Naive B cell (primary cell): ENCODE data around the gene PLPP1. TPM values are rescaled to one million over a fixed set of nuclear protein-coding genes. Genes with fewer than 3 reads are reported as not detected.

Experiments
- ATAC-seq, 2 donors: fragments of 150-1000 bp; cut with Tn5 transposase; 2 replicates each; pipeline ENCODE4 v1.10.0; 2021; ENCODE audit warnings: low read depth in 2 of 2, mild to moderate bottlenecking in 2 of 2, moderate library complexity in 2 of 2
- DNase-seq: peaks from one replicate; pipeline ENCODE4 v3.0.0; 2022
- H3K27ac Mint-ChIP-seq, 6 donors: one replicate each; pipeline ENCODE4 v1.8.0; 2020 to 2022; ENCODE audit warnings: mild to moderate bottlenecking in 6 of 6, mixed read lengths in 6 of 6, moderate library complexity in 5 of 6, inconsistent platforms in 2 of 6
- H3K27me3 Mint-ChIP-seq, 3 donors: one replicate each; pipeline ENCODE4 v1.8.0; 2021 to 2022; ENCODE audit warnings: mixed read lengths in 3 of 3, mild to moderate bottlenecking in 1 of 3
- H3K36me3 Mint-ChIP-seq, 2 donors: one replicate each; pipeline ENCODE4 v1.8.0; 2020 to 2022; ENCODE audit warnings: mixed read lengths in 2 of 2, inconsistent platforms in 1 of 2, mild to moderate bottlenecking in 1 of 2
- H3K4me1 Mint-ChIP-seq, 3 donors: one replicate each; pipeline ENCODE4 v1.8.0; 2020 to 2022; ENCODE audit warnings: mixed read lengths in 3 of 3, inconsistent platforms in 1 of 3, mild to moderate bottlenecking in 1 of 3, moderate library complexity in 1 of 3
- H3K4me3 Mint-ChIP-seq, 8 donors: one replicate each; pipeline ENCODE4 v1.8.0; 2020 to 2022; ENCODE audit warnings: mild to moderate bottlenecking in 8 of 8, mixed read lengths in 8 of 8, moderate library complexity in 8 of 8, inconsistent platforms in 2 of 8
- H3K9me3 Mint-ChIP-seq, 7 donors: one replicate each; pipeline ENCODE4 v1.8.0; 2020 to 2022; ENCODE audit warnings: mixed read lengths in 7 of 7, mild to moderate bottlenecking in 5 of 7, inconsistent platforms in 2 of 7, moderate library complexity in 1 of 7
- polyA plus RNA-seq, 6 donors: library from polyadenylated mRNA; unstranded; fragments of 300-500 nt; fragmentation: Illumina TruSeq; gene quantifications; one replicate each; pipeline ENCODE4 v1.2.3, GENCODE V29; 2021; ENCODE audit warnings: low read depth in 6 of 6

PLPP1 gene
- polyA plus RNA-seq, 6 donors from 2014 or later: 4.6 to 10.4 (median 7.2) TPM

- H3K36me3 Mint-ChIP-seq: no peaks in the 10 kb centered on the region
- ATAC-seq: no peak
- DNase-seq: no peak
- no peak overlapping the region for H3K27ac Mint-ChIP-seq
- H3K4me1 Mint-ChIP-seq: no peaks in the 10 kb centered on the region
- H3K4me3 Mint-ChIP-seq: no peak overlapping the region
- H3K27me3 Mint-ChIP-seq: no peaks in the 10 kb centered on the region
- no peaks in the 10 kb centered on the region for H3K9me3 Mint-ChIP-seq
These were observed 34.1 kb upstream of the PLPP1 start for GRCh38 chr5:55568654-55569512.

- H3K4me3 Mint-ChIP-seq: no peak overlapping the region
- no peaks in the 10 kb centered on the region for H3K36me3 Mint-ChIP-seq
- H3K9me3 Mint-ChIP-seq: no peaks in the 10 kb centered on the region
- H3K27me3 Mint-ChIP-seq: no peaks in the 10 kb centered on the region
- H3K4me1 Mint-ChIP-seq: no peaks in the 10 kb centered on the region
- H3K27ac Mint-ChIP-seq: no peak overlapping the region
- ATAC-seq (no peak), DNase-seq (no peak)
These were observed 30.0 kb upstream of the PLPP1 start for GRCh38 chr5:55564721-55565120.

GRCh38 chr5:55558484-55558883, 23.7 kb upstream of the PLPP1 start:
- ATAC-seq: no peak
- Mint-ChIP-seq H3K4me1 (no peaks in the 10 kb centered on the region), H3K27ac (no peak overlapping the region), H3K4me3 (no peak overlapping the region), H3K36me3 (no peaks in the 10 kb centered on the region), H3K9me3 (no peaks in the 10 kb centered on the region), H3K27me3 (peaks cover 0 to 3% (median 2%) of the 10 kb centered on the region in 3 donors)
- DNase-seq: no peak

GRCh38 chr5:55557123-55557522, 22.4 kb upstream of the PLPP1 start:
- DNase-seq: no peak
- Mint-ChIP-seq H3K4me1 (no peaks in the 10 kb centered on the region), H3K36me3 (no peaks in the 10 kb centered on the region), H3K27ac (no peak overlapping the region), H3K27me3 (peaks cover 0 to 12% (median 4%) of the 10 kb centered on the region in 3 donors), H3K4me3 (no peak overlapping the region), H3K9me3 (no peaks in the 10 kb centered on the region)
- ATAC-seq: no peak

GRCh38 chr5:55554585-55555202, 19.9 kb upstream of the PLPP1 start:
- no peaks in the 10 kb centered on the region for H3K36me3 Mint-ChIP-seq
- DNase-seq (no peak), ATAC-seq (no peak)
- peaks cover 3 to 20% (median 11%) of the 10 kb centered on the region in 3 donors for H3K27me3 Mint-ChIP-seq
- no peak overlapping the region for H3K4me3 Mint-ChIP-seq
- no peaks in the 10 kb centered on the region for H3K9me3 Mint-ChIP-seq
- no peak overlapping the region for H3K27ac Mint-ChIP-seq
- no peaks in the 10 kb centered on the region for H3K4me1 Mint-ChIP-seq

- no peak for DNase-seq
- no peak for ATAC-seq
- Mint-ChIP-seq H3K27me3 (peaks cover 11 to 42% (median 23%) of the 10 kb centered on the region in 3 donors), H3K36me3 (no peaks in the 10 kb centered on the region), H3K9me3 (no peaks in the 10 kb centered on the region), H3K4me3 (no peak overlapping the region), H3K4me1 (no peaks in the 10 kb centered on the region), H3K27ac (no peak overlapping the region)
These were observed 17.1 kb upstream of the PLPP1 start for GRCh38 chr5:55551904-55552303.

- H3K27me3 Mint-ChIP-seq: peaks cover 11 to 42% (median 23%) of the 10 kb centered on the region in 3 donors
- H3K9me3 Mint-ChIP-seq: no peaks in the 10 kb centered on the region
- no peak overlapping the region for H3K27ac Mint-ChIP-seq
- no peak for ATAC-seq
- H3K4me1 Mint-ChIP-seq: no peaks in the 10 kb centered on the region
- no peaks in the 10 kb centered on the region for H3K36me3 Mint-ChIP-seq
- no peak overlapping the region for H3K4me3 Mint-ChIP-seq
- no peak for DNase-seq
These were observed 16.6 kb upstream of the PLPP1 start for GRCh38 chr5:55551358-55551757.

- no peaks in the 10 kb centered on the region for H3K4me1 Mint-ChIP-seq
- DNase-seq: no peak
- H3K9me3 Mint-ChIP-seq: no peaks in the 10 kb centered on the region
- H3K36me3 Mint-ChIP-seq: no peaks in the 10 kb centered on the region
- no peak overlapping the region for H3K27ac Mint-ChIP-seq
- no peak overlapping the region for H3K4me3 Mint-ChIP-seq
- H3K27me3 Mint-ChIP-seq: peaks cover 13 to 33% (median 23%) of the 10 kb centered on the region in 3 donors
- ATAC-seq: no peak
These were observed 13.0 kb upstream of the PLPP1 start for GRCh38 chr5:55547781-55548180.

GRCh38 chr5:55546947-55547346, 12.2 kb upstream of the PLPP1 start:
- Mint-ChIP-seq H3K9me3 (no peaks in the 10 kb centered on the region), H3K36me3 (no peaks in the 10 kb centered on the region), H3K4me3 (no peak overlapping the region), H3K27ac (no peak overlapping the region), H3K4me1 (no peaks in the 10 kb centered on the region), H3K27me3 (peaks cover 10 to 30% (median 23%) of the 10 kb centered on the region in 3 donors)
- no peak for ATAC-seq
- DNase-seq: no peak

GRCh38 chr5:55544341-55544740, 9.6 kb upstream of the PLPP1 start:
- Mint-ChIP-seq H3K27me3 (peaks cover 5 to 18% (median 16%) of the 10 kb centered on the region in 3 donors), H3K9me3 (no peaks in the 10 kb centered on the region), H3K36me3 (no peaks in the 10 kb centered on the region), H3K4me3 (no peak overlapping the region), H3K4me1 (peaks cover 0 to 6% (median 0%) of the 10 kb centered on the region in 3 donors), H3K27ac (no peak overlapping the region)
- ATAC-seq (no peak), DNase-seq (no peak)

- DNase-seq (no peak), ATAC-seq (no peak)
- Mint-ChIP-seq H3K9me3 (no peaks in the 10 kb centered on the region), H3K4me1 (peaks cover 0 to 14% (median 6%) of the 10 kb centered on the region in 3 donors), H3K27ac (no peak overlapping the region), H3K27me3 (peaks cover 0 to 5% (median 0%) of the 10 kb centered on the region in 3 donors), H3K36me3 (no peaks in the 10 kb centered on the region), H3K4me3 (no peak overlapping the region)
These were observed 6.4 kb upstream of the PLPP1 start for GRCh38 chr5:55541056-55541635.

GRCh38 chr5:55540525-55540924, 5.8 kb upstream of the PLPP1 start:
- no peak overlapping the region for H3K4me3 Mint-ChIP-seq
- H3K36me3 Mint-ChIP-seq: no peaks in the 10 kb centered on the region
- no peaks in the 10 kb centered on the region for H3K9me3 Mint-ChIP-seq
- no peak for DNase-seq
- no peak overlapping the region for H3K27ac Mint-ChIP-seq
- H3K4me1 Mint-ChIP-seq: peaks cover 2 to 17% (median 6%) of the 10 kb centered on the region in 3 donors
- ATAC-seq: no peak
- peaks cover 0 to 2% (median 0%) of the 10 kb centered on the region in 3 donors for H3K27me3 Mint-ChIP-seq

GRCh38 chr5:55540024-55540423, 5.3 kb upstream of the PLPP1 start:
- Mint-ChIP-seq H3K27me3 (no peaks in the 10 kb centered on the region), H3K9me3 (no peaks in the 10 kb centered on the region), H3K4me1 (peaks cover 6 to 22% (median 6%) of the 10 kb centered on the region in 3 donors), H3K4me3 (no peak overlapping the region), H3K36me3 (no peaks in the 10 kb centered on the region), H3K27ac (no peak overlapping the region)
- ATAC-seq: no peak
- DNase-seq: no peak

GRCh38 chr5:55538661-55539060, 3.9 kb upstream of the PLPP1 start:
- Mint-ChIP-seq H3K27ac (peak overlapping the region in 3 of 6 donors; percentile 17 to 47 (median 46)), H3K36me3 (no peaks in the 10 kb centered on the region), H3K4me3 (peak overlapping the region in 4 of 8 donors; percentile 39 to 69 (median 52)), H3K4me1 (peaks cover 11 to 27% (median 11%) of the 10 kb centered on the region in 3 donors), H3K9me3 (no peaks in the 10 kb centered on the region), H3K27me3 (no peaks in the 10 kb centered on the region)
- ATAC-seq: no peak
- no peak for DNase-seq
